C4-2B (cell line): ENCODE data around the gene MIAT.

Experiments used
- ZFX ChIP-seq: fragments of 450-650 bp; IDR thresholded peaks from 2 replicates; pipeline ENCODE4 v1.6.1; 2017
- TF ChIP-seq, protein P1 (sequence below): fragments of 450-650 bp; conservative IDR thresholded peaks from 2 replicates; pipeline ENCODE4 v1.5.1; 2017; ENCODE audit warnings: mild to moderate bottlenecking

DNA sequence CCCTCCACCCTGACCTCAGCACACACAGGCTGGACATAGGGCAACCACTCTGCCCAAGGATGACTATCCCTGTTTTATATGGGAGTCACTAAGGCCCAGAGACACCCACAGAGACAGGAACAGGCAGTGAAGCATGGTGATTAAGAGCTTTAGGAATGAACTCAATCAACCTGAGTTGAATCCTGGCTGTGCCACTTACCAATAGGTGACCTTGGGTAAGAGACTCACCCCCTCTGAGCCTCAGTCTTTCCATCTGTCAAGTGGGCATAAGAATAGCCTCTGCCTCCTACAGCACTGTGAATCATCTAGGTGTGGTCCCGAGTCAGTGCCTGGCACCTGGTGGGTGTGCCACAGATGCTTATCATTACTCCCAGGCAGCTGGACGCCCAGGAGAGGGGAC, 46.4 kb upstream of the MIAT start:
- TF ChIP-seq, protein P1, sequence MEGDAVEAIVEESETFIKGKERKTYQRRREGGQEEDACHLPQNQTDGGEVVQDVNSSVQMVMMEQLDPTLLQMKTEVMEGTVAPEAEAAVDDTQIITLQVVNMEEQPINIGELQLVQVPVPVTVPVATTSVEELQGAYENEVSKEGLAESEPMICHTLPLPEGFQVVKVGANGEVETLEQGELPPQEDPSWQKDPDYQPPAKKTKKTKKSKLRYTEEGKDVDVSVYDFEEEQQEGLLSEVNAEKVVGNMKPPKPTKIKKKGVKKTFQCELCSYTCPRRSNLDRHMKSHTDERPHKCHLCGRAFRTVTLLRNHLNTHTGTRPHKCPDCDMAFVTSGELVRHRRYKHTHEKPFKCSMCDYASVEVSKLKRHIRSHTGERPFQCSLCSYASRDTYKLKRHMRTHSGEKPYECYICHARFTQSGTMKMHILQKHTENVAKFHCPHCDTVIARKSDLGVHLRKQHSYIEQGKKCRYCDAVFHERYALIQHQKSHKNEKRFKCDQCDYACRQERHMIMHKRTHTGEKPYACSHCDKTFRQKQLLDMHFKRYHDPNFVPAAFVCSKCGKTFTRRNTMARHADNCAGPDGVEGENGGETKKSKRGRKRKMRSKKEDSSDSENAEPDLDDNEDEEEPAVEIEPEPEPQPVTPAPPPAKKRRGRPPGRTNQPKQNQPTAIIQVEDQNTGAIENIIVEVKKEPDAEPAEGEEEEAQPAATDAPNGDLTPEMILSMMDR: no peak
- no peak for TF ChIP-seq ZFX
